HT-29 (cell line): Measurements from ENCODE around the gene NFX1. TPM values are rescaled to one million over a fixed set of nuclear protein-coding genes. Genes with fewer than 3 reads are reported as not detected.
A peak's percentile ranks its signal among the peaks of the same experiment; 100 is the strongest.

ENCODE experiments used
- DNase-seq: peaks from one replicate; pipeline ENCODE4 v3.0.0-alpha.2; 2015; ENCODE audit warnings: low spot score
- total RNA-seq: library from RNA; depleted of rRNA; stranded (reverse); fragments of >200 nt; shearing (Covaris generic); gene quantifications from 2 replicates; pipeline ENCODE4 v1.2.3, GENCODE V29; 2014; rRNA removed

NFX1 gene
- total RNA-seq = 15.2 and 18.2 TPM in 2 replicates

GRCh38 chr9:33290247-33291030, at the start of gene NFX1:
Gene NFX1 (plus strand): TSS chr9:33290516. CDS start chr9:33290573, 57 bp downstream.
- peak; percentile 98 for DNase-seq

GRCh38 chr9:33241298-33241697, 49.0 kb upstream of the NFX1 start:
- no peak for DNase-seq

DNA sequence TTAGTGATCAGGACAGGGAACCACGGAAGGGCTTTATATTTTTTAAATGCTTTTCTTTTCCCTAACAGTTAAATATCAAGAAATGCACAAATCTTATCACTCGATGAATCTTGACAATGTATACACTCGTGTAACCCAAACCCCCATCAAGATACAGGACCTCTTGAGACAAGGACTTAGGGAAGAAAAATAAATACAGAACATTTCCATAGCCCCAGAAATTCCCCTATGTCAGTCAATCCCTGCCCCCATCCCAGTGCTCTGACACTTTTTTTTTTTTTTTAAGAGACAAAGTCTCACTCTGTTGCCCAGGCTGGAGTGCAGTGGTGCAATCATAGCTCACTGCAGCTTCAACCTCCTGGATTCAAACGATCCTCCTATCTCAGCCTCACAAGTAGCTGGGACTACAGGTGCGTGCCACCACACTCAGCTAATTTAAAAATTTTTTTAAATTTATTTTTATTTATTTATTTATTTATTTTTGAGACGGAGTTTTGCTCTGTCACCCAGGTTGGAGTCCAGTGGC, 47.6 kb upstream of the NFX1 start:
- no peak for DNase-seq

DNA sequence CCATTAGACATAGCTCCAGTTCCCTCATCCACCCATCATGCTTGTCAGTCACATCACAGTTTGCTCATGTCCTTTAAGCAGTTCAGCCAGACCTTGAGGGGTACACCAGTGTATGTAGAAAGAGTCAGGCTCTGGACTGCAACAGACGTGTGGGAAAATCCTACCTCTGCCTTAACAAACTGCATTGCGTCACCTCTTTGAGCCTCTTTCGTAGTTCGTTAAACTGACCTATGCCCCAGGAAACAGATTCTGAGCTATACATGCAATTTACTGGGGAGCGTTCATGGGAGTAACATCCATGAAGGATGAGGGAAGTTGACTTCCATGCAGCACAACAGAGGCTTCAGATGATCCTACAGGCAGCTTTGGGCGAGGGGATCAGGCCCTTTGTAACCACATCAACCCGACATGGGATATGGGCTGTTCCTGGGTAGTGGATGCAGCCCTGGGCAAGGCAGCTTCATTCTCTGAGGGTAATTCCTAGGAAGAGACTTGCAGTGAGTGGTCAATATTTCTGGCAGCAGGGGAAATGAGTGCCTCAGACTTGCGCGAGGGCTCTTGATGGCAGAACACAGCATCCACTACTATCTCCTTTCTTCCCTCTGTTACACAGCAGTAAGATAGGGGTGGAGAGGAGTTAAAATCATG, 46.1 kb upstream of the NFX1 start:
- no peak for DNase-seq

DNA sequence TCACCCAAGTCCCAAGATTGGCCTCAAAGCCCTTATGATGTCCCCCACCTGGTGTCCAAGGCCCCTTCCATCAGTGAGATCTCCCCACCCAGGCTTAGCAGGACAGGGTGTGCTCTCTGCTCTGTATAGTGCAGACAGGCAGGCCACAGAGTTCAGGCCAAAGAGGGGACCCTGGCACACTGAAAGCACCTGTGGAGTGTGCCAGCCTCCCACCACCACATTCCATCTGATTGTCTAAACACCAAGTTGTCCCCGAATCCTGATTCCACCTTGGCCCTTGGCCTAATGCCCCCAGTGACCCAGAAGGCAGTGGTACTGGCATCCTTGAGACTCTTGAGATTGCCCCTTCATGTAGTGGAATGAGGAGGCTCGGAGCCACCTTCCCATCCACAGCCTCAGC, 45.0 kb upstream of the NFX1 start:
- DNase-seq = no peak

DNA sequence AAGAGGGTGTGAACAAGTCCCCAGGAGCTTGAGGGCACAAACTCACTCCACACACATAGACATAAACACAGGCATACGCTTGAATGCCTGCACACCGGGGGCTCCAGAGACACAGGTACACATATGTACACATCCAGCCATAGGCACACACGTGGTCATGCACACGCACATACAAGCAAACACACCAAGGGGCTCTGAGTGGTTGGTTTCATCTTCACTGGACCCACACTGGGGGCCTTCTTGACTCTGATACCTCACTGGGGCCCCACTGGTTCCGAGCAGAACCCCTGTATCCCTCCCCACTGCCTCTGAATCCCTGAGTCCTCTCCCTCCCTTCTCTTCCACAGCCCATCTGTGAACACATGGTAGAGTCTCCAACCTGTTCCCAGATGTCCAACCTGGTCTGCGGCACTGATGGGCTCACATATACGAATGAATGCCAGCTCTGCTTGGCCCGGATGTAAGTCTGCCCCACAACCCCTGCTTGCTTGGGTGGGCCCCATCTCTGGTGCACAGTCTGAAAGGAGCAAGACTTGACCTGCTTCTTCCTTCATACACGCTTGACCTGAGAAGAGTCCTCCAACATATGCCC, 44.0 kb upstream of the NFX1 start:
- no peak for DNase-seq

- no peak for DNase-seq
Observed at GRCh38 chr9:33248606-33249005, 41.7 kb upstream of the NFX1 start.

DNA sequence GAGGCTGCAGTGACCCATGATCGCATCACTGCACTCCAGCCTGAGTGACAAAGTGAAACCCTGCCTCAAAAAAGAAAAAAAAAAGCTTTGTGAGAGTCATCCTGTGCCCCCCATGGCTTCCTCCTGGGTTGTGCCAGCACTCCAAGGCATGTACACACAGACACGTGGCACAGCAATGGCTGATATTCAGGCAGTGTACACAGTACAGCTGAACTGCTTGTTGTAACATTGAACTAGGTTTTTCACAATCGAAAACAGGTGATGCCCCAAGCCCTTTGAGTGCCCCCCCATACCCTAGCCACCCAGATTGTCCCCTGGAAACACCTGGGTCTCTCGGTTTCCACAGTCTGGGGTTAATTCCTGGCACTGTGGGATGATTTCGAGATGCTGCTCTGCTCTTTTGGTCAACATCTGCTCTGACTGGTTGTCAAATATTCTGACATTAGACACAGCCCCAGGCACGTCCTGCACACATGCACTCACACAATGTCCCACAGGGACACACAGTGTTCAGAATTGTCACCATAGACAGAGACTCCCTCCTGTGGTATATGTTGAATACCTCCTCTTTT, 41.1 kb upstream of the NFX1 start:
- DNase-seq = no peak

GRCh38 chr9:33249983-33250382, 40.3 kb upstream of the NFX1 start:
- DNase-seq = no peak

- DNase-seq = no peak
Observed at GRCh38 chr9:33250458-33250995, 39.8 kb upstream of the NFX1 start.

- no peak for DNase-seq
Observed at GRCh38 chr9:33254211-33254610, 36.1 kb upstream of the NFX1 start.

- no peak for DNase-seq
Observed at GRCh38 chr9:33255014-33255413, 35.3 kb upstream of the NFX1 start.

DNA sequence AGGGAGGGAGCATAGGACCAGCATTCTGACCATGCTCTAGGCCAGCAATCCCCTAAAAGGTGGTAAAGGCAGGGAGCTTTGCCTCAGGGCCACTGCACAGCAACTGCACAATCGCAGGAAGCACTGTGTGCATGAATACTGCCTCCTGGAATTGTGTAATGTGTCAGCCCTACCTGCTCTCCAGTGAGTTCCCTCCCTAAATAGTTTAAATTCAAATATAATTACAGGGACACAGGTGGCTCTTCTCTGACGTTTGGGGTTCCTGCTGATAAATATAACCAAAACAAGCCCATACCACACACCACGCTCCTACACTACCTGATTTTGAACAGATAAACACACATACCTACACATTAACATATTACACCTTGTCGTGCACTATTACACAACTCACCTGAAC, 34.8 kb upstream of the NFX1 start:
- no peak for DNase-seq

DNA sequence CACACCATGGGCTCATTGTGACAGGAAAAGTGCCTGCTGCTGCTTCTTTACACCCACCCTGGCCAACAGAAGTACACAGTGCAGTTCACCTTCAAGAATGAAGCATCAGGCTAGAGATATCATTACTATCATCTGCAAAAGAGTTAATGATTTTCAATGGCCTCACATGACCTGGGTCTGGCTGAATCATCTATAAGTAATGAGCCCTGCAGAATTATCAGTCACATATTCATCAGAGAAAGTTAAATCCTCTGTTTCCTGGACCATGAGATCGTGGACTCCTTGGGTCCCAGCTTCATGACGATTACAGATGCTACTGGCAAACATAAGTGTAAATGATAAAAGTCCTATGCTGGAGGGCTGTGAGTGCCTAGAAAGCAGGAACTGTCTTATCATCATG, 34.1 kb upstream of the NFX1 start:
- DNase-seq = no peak

DNA sequence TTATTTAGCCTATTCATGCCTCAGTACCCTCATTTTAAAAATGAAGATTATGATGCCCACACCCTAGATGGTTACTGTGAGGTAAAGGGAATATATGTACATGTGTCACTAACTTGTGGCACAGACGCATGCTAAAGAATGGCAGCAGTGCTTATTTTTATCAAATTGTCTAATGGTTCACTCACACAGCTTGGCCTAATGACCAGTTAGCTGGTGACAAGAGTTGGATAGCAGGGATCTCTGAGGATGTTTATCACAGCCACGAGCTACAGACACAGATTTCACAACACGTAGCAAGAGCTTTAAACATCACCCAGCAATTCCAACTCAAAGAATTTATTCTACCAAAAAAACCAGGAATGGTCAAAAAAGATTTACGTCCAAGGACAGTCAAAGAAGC, 33.0 kb upstream of the NFX1 start:
- DNase-seq = no peak

DNA sequence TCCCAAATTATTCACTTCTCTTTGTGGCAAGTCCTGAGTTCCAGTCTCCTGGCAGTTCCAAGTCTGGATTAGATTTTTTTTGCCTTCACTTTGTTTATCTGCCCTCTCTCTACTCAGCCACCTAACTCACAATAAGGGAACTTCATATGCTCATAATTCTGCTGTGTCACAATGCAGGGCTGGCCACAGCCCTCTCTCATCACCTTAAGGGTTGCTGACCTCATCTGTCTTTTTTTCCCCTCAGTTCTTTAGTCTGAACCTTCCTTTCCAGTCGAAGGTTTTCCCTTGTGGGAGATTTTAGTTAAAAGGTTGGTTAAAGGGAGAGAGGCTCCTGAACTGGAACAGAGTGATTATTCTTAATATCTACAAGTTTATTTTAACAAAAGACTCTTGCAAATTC, 29.9 kb upstream of the NFX1 start:
- DNase-seq = no peak

GRCh38 chr9:33263131-33264002, 26.9 kb upstream of the NFX1 start:
- peak; percentile 45 for DNase-seq

DNA sequence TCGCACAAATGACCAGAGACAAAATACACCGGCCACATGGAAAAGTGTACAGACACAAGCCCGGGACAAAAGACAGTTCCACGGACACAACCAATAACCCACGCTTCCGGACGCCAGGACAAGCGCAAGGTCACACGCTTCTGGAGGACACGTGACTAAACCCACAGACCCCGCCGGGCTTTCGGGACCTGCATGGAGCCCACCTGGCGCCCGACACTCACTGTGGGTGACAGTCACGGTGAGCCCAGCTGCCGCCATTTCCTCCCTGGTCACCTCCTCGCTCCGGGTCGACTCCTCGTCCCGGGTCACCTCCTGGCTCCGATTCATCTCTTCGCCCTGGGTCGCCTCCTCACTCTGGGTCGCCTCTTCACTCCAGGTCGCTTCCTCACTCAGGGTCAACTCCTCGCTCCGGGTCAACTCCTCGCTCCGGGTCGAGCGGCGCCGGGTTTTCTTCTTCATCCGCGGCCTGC, 26.3 kb upstream of the NFX1 start:
- peak; percentile 44 for DNase-seq

DNA sequence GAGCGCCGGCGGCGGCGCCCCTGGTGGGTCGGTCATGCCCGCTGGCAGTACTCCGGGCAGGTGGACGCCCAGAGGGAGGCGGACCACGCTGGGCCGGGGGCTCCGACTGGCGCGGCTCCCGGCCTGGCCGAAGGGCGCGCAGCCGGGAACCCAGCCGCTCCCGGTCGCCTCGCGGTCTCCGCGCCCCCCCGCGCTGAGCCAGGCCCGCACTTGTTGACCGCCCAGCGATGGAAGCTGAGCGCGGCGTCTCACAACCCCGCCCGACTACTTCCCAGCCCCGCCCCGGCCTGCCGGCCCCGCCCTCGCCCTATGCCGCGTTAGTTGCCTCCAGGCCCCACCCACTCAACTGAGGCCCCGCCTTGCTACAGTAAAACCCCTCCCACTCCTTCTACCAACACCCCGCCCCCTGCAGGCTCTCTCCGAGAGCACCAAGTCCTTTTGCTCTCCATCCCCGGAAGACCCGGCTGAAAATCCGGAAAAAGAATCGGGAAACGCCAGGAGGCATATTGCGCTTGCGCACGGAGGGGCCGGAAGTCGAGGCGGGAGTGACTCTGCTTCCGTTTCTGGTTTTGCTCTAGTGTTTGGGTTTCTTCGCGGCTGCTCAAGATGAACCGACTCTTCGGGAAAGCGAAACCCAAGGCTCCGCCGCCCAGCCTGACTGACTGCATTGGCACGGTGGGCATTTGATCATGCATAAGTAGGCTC, 25.7 kb upstream of the NFX1 start, which contains the start of the genes BAG1 and CHMP5:
Gene BAG1, minus strand, starts transcription at position 236 of the 705 bp plus-strand sequence.
Gene CHMP5, plus strand, starts transcription at position 577 of the 705 bp plus-strand sequence. Its CDS starts 30 bp downstream, at position 607.
- peak; percentile 99 for DNase-seq
